IPS-NIHi11 (cell line): ENCODE data around the gene UGT1A10.
A peak's percentile ranks its signal among the peaks of the same experiment; 100 is the strongest.
"Not testable (repeated sequence)": the region's sequence is repeated elsewhere in the genome, so short reads cannot be mapped to it uniquely, and the experiment has no call there.

Experiments
- DNase-seq: peaks from one replicate; pipeline ENCODE4 v3.0.0; 2012; ENCODE audit warnings: mixed read lengths, low spot score

Gene UGT1A10

GRCh38 chr2:233743464-233744259 is 107.4 kb downstream of the UGT1A10 start:
- DNase-seq: no peak

DNA sequence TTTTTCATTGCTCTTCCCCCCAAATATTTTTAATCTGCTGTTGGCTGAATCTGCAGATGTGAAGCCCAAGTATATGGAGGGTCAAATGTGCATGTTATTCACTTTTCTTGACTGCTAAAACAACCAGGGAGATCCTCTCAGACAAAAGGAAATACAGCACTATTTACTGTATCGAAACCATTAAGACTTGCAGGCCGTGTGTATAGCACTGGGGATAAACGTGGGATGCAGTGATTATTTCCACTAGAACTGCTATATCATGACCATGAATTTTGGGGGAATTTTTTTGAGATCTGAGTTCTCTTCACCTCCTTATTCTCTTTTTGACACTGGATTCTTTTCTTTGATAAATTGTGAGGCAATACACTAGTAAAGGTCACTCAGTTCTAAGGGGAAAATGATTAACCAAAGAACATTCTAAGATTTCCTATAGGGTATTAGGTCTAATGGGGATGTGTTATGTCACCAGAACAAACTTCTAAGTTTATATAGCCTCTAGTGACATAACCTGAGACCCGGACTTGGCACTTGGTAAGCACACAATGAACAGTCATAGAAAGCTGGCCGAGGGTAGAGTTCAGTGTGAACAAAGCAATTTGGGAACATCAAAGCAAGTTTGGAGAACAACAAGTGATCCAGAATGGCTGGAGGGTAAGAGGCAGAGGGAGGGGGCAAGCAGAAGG is 109.0 kb downstream of the UGT1A10 start:
- DNase-seq: no peak

DNA sequence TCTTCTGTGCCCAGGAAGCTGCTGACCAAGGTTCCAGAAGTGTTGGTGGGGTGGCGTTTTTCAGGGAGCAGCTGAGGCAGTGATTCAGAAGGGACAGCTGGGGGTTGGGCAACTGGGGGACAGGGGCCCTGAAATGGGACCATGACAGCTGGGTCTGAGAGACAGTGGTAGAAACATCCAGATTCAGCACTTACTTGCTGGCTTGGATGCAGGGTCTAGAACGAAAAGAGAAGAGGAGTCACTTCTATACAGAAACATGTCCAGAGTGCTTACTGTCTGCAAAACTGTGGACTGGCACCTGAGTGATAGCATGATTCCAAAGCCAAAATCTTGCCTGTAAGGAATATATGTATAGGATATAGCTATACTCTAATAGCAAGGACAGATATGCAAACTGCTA is 109.6 kb downstream of the UGT1A10 start:
- not testable (repeated sequence) for DNase-seq

- DNase-seq: no peak
Measured at GRCh38 chr2:233746475-233747282, 110.4 kb downstream of the UGT1A10 start.

GRCh38 chr2:233747283-233747544 is 111.0 kb downstream of the UGT1A10 start:
- DNase-seq: no peak

GRCh38 chr2:233750689-233751088 is 114.4 kb downstream of the UGT1A10 start:
- not testable (repeated sequence) for DNase-seq

- DNase-seq: not testable (repeated sequence)
Measured at GRCh38 chr2:233751212-233752009, 115.2 kb downstream of the UGT1A10 start.

- DNase-seq: no peak
Measured at GRCh38 chr2:233754872-233755611, 118.8 kb downstream of the UGT1A10 start.

- no peak for DNase-seq
Measured at GRCh38 chr2:233756429-233757081, 120.3 kb downstream of the UGT1A10 start.

- no peak for DNase-seq
Measured at GRCh38 chr2:233758141-233758540, 121.9 kb downstream of the UGT1A10 start.

DNA sequence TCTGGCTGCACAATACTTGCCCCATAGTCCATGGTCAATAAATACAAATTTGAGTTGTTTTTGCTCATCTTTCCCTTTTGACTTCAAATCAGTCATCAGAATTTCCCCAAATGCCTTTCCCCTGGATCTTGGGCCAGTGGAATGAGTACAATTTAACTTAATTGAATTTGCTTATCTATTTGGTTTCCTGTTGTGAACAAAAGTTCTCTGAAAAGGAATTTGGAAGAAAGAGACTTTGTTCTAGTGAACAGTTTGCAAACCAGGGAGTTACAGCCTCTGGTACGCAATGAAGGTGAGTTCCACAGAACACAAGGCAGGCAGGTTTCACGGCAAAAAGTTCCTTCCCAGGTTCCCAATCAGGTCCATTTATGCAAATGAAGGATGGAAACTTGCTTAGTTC is 122.6 kb downstream of the UGT1A10 start:
- DNase-seq: no peak

GRCh38 chr2:233760043-233760442 is 123.8 kb downstream of the UGT1A10 start, which contains the start of gene UGT1A1:
UGT1A1 (plus strand) TSS chr2:233760270; CDS start chr2:233760288, 18 bp downstream.
- no peak for DNase-seq

GRCh38 chr2:233761040-233761769 is 125.0 kb downstream of the UGT1A10 start:
- no peak for DNase-seq

DNA sequence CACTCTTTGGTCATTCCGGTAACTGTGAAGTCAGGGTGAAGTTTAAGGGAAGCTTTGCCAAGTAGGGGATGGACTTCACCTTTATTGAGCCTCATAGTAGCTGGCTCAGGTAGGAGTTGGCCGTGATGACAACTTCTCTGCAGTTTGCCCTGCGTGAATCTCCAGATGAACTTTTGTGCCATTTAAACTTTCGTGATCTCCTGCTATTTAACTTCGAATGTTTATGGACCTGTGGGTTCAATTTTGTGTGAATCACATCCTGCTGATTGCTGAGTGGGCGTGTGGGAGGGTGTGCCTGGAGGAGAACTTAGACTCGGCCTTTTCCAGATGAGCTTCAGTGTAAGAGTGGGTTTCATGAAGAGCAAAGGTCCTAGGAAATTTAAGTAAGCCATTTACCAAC is 128.0 kb downstream of the UGT1A10 start:
- DNase-seq: no peak

- DNase-seq: no peak
Measured at GRCh38 chr2:233764761-233765160, 128.5 kb downstream of the UGT1A10 start.

DNA sequence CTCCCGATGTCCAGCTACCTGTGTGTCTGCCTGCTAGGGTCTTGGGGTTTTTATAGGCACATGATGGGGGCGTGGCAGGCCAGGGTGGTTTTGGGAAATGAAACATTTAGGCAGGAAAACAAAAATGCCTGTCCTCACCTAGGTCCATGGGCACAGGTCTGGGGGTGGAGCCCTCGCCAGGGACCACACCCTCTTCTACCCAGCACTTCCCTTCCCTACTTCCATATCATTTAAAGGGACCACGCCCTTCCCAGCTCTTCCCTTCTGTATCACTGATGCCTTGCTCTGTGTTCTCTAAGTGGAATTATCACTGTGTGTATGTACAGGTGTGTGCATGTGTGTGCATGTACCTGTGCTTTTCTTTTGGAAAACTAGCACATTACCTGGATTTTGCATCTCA is 130.2 kb downstream of the UGT1A10 start:
- no peak for DNase-seq

- DNase-seq: peak; percentile 33
Measured at GRCh38 chr2:233768076-233768475, 131.8 kb downstream of the UGT1A10 start.

DNA sequence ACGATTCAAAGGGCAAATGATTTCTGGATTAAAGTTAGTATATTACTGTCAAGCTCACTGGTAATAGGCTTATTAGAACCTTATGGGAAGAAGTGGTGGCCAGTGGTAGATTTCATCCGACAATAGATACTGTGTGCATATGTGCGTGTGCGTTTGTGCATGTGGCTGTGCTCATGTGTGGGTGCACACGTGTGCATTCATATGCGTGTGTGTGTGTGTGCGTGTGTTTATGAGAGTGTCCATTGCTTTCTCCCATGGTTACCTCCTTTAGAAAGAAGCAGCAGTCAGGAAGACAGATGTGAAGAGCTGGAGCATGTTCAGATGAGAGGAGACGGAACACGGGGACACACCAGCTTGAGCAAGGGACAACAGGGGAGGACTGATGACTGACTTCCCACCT is 133.0 kb downstream of the UGT1A10 start:
- DNase-seq: no peak

DNA sequence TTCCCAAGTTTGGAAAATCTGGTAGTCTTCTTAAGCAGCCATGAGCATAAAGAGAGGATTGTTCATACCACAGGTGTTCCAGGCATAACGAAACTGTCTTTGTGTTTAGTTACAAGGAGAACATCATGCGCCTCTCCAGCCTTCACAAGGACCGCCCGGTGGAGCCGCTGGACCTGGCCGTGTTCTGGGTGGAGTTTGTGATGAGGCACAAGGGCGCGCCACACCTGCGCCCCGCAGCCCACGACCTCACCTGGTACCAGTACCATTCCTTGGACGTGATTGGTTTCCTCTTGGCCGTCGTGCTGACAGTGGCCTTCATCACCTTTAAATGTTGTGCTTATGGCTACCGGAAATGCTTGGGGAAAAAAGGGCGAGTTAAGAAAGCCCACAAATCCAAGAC is 135.9 kb downstream of the UGT1A10 start:
- no peak for DNase-seq

GRCh38 chr2:233772583-233772982 is 136.3 kb downstream of the UGT1A10 start:
- no peak for DNase-seq
